ENCODE measurements around the gene FAM217A. TPM values are rescaled to one million over a fixed set of nuclear protein-coding genes. Genes with fewer than 3 reads are reported as not detected.

FAM217A gene
- total RNA-seq, 1 donor from 2014 or later: not detected

- Mint-ChIP-seq H3K27me3 (ENCODE audit: low read depth) (no peaks in the 10 kb centered on the region), H3K36me3 (ENCODE audit: low read depth) (peaks cover 23% of the 10 kb centered on the region), H3K4me3 (ENCODE audit: low read depth) (no peak overlapping the region), H3K9me3 (no peaks in the 10 kb centered on the region), H3K27ac (no peak overlapping the region), H3K4me1 (ENCODE audit: low read depth) (peaks cover 12% of the 10 kb centered on the region)
- intact Hi-C loops (cut with micrococcal nuclease): no loop called here
- DNase-seq (ENCODE audit: low spot score): no peak
Observed at GRCh38 chr6:4069199-4069598, 9.7 kb downstream of the FAM217A start.

GRCh38 chr6:4067673-4068072, 11.3 kb downstream of the FAM217A start:
- no peaks in the 10 kb centered on the region for H3K9me3 Mint-ChIP-seq
- DNase-seq (ENCODE audit: low spot score): no peak
- intact Hi-C loops (cut with micrococcal nuclease): no loop called here
- no peak overlapping the region for H3K27ac Mint-ChIP-seq
- H3K27me3 Mint-ChIP-seq (ENCODE audit: low read depth): no peaks in the 10 kb centered on the region
- H3K36me3 Mint-ChIP-seq (ENCODE audit: low read depth): peaks cover 39% of the 10 kb centered on the region
- peaks cover 14% of the 10 kb centered on the region for H3K4me1 Mint-ChIP-seq (ENCODE audit: low read depth)
- no peak overlapping the region for H3K4me3 Mint-ChIP-seq (ENCODE audit: low read depth)

- peaks cover 52% of the 10 kb centered on the region for H3K36me3 Mint-ChIP-seq (ENCODE audit: low read depth)
Observed at GRCh38 chr6:4066029-4066755, 12.7 kb downstream of the FAM217A start.

GRCh38 chr6:4059115-4059777, 19.7 kb downstream of the FAM217A start:
- Mint-ChIP-seq H3K27me3 (ENCODE audit: low read depth) (no peaks in the 10 kb centered on the region), H3K4me3 (ENCODE audit: low read depth) (peak overlapping the region; percentile 74), H3K36me3 (ENCODE audit: low read depth) (peaks cover 90% of the 10 kb centered on the region), H3K9me3 (no peaks in the 10 kb centered on the region), H3K27ac (peak overlapping the region; percentile 88), H3K4me1 (ENCODE audit: low read depth) (peaks cover 44% of the 10 kb centered on the region)
- intact Hi-C loops (cut with micrococcal nuclease): loop anchor here (1.0 to 5.0 kb wide), 5 partner anchors 38 to 883 kb away; a partner anchor contains a TSS
- DNase-seq (ENCODE audit: low spot score): peak; percentile 58

More at GRCh38 chr6:4066029-4066755, 12.7 kb downstream of the FAM217A start:
- Mint-ChIP-seq H3K27me3 (ENCODE audit: low read depth) (no peaks in the 10 kb centered on the region), H3K9me3 (no peaks in the 10 kb centered on the region), H3K27ac (peak overlapping the region; percentile 40), H3K4me3 (ENCODE audit: low read depth) (no peak overlapping the region), H3K4me1 (ENCODE audit: low read depth) (peaks cover 15% of the 10 kb centered on the region)
- intact Hi-C loops (cut with micrococcal nuclease): no loop called here
- DNase-seq (ENCODE audit: low spot score): no peak

GRCh38 chr6:4057036-4057435, 21.9 kb downstream of the FAM217A start:
- H3K36me3 Mint-ChIP-seq (ENCODE audit: low read depth): peaks cover 90% of the 10 kb centered on the region
- H3K9me3 Mint-ChIP-seq: no peaks in the 10 kb centered on the region
- H3K4me1 Mint-ChIP-seq (ENCODE audit: low read depth): peaks cover 42% of the 10 kb centered on the region
- peak overlapping the region; percentile 21 for H3K27ac Mint-ChIP-seq
- intact Hi-C loops (cut with micrococcal nuclease): loop anchor here (5.0 kb wide), 2 partner anchors 155 to 885 kb away; no protein-coding TSS in a partner anchor
- no peaks in the 10 kb centered on the region for H3K27me3 Mint-ChIP-seq (ENCODE audit: low read depth)
- no peak for DNase-seq (ENCODE audit: low spot score)
- no peak overlapping the region for H3K4me3 Mint-ChIP-seq (ENCODE audit: low read depth)

- intact Hi-C loops (cut with micrococcal nuclease): loop anchor here (1.0 to 5.0 kb wide), 3 partner anchors 101 to 887 kb away; no protein-coding TSS in a partner anchor
- Mint-ChIP-seq H3K4me3 (ENCODE audit: low read depth) (no peak overlapping the region), H3K36me3 (ENCODE audit: low read depth) (peaks cover 90% of the 10 kb centered on the region), H3K4me1 (ENCODE audit: low read depth) (peaks cover 35% of the 10 kb centered on the region), H3K27ac (no peak overlapping the region), H3K9me3 (no peaks in the 10 kb centered on the region), H3K27me3 (ENCODE audit: low read depth) (no peaks in the 10 kb centered on the region)
- DNase-seq (ENCODE audit: low spot score): no peak
Observed at GRCh38 chr6:4055420-4056041, 23.4 kb downstream of the FAM217A start.

- no peaks in the 10 kb centered on the region for H3K27me3 Mint-ChIP-seq (ENCODE audit: low read depth)
- no peak overlapping the region for H3K4me3 Mint-ChIP-seq (ENCODE audit: low read depth)
- no peak for DNase-seq (ENCODE audit: low spot score)
- H3K9me3 Mint-ChIP-seq: no peaks in the 10 kb centered on the region
- peaks cover 79% of the 10 kb centered on the region for H3K36me3 Mint-ChIP-seq (ENCODE audit: low read depth)
- no peak overlapping the region for H3K27ac Mint-ChIP-seq
- H3K4me1 Mint-ChIP-seq (ENCODE audit: low read depth): peaks cover 5% of the 10 kb centered on the region
- intact Hi-C loops (cut with micrococcal nuclease): no loop called here
Observed at GRCh38 chr6:4049246-4049645, 29.7 kb downstream of the FAM217A start.

- no peak for DNase-seq (ENCODE audit: low spot score)
- intact Hi-C loops (cut with micrococcal nuclease): no loop called here
Observed at GRCh38 chr6:4041480-4041879, 37.5 kb downstream of the FAM217A start.

GRCh38 chr6:4039348-4039747, 39.6 kb downstream of the FAM217A start:
- intact Hi-C loops (cut with micrococcal nuclease): no loop called here
- Mint-ChIP-seq H3K9me3 (no peaks in the 10 kb centered on the region), H3K4me1 (ENCODE audit: low read depth) (peaks cover 37% of the 10 kb centered on the region), H3K36me3 (ENCODE audit: low read depth) (peaks cover 84% of the 10 kb centered on the region), H3K27me3 (ENCODE audit: low read depth) (no peaks in the 10 kb centered on the region), H3K27ac (no peak overlapping the region), H3K4me3 (ENCODE audit: low read depth) (no peak overlapping the region)
- no peak for DNase-seq (ENCODE audit: low spot score)

More at GRCh38 chr6:4041480-4041879, 37.5 kb downstream of the FAM217A start:
- H3K4me1 Mint-ChIP-seq (ENCODE audit: low read depth): peaks cover 33% of the 10 kb centered on the region
- H3K9me3 Mint-ChIP-seq: no peaks in the 10 kb centered on the region
- H3K4me3 Mint-ChIP-seq (ENCODE audit: low read depth): no peak overlapping the region
- H3K27me3 Mint-ChIP-seq (ENCODE audit: low read depth): no peaks in the 10 kb centered on the region
- no peak overlapping the region for H3K27ac Mint-ChIP-seq
- peaks cover 84% of the 10 kb centered on the region for H3K36me3 Mint-ChIP-seq (ENCODE audit: low read depth)

GRCh38 chr6:4036581-4036980, 42.4 kb downstream of the FAM217A start:
- Mint-ChIP-seq H3K27ac (peak overlapping the region; percentile 66), H3K9me3 (no peaks in the 10 kb centered on the region), H3K4me3 (ENCODE audit: low read depth) (no peak overlapping the region), H3K36me3 (ENCODE audit: low read depth) (peaks cover 80% of the 10 kb centered on the region), H3K4me1 (ENCODE audit: low read depth) (peaks cover 56% of the 10 kb centered on the region), H3K27me3 (ENCODE audit: low read depth) (no peaks in the 10 kb centered on the region)
- intact Hi-C loops (cut with micrococcal nuclease): no loop called here
- DNase-seq (ENCODE audit: low spot score): no peak

GRCh38 chr6:4032475-4032874, 46.5 kb downstream of the FAM217A start:
- Mint-ChIP-seq H3K9me3 (no peaks in the 10 kb centered on the region), H3K4me1 (ENCODE audit: low read depth) (peaks cover 68% of the 10 kb centered on the region), H3K36me3 (ENCODE audit: low read depth) (peaks cover 79% of the 10 kb centered on the region), H3K4me3 (ENCODE audit: low read depth) (no peak overlapping the region), H3K27ac (peak overlapping the region; percentile 23), H3K27me3 (ENCODE audit: low read depth) (no peaks in the 10 kb centered on the region)
- intact Hi-C loops (cut with micrococcal nuclease): no loop called here
- no peak for DNase-seq (ENCODE audit: low spot score)

- Mint-ChIP-seq H3K4me3 (ENCODE audit: low read depth) (no peak overlapping the region), H3K4me1 (ENCODE audit: low read depth) (peaks cover 69% of the 10 kb centered on the region), H3K27me3 (ENCODE audit: low read depth) (no peaks in the 10 kb centered on the region), H3K36me3 (ENCODE audit: low read depth) (peaks cover 79% of the 10 kb centered on the region), H3K9me3 (no peaks in the 10 kb centered on the region), H3K27ac (peak overlapping the region; percentile 38)
- intact Hi-C loops (cut with micrococcal nuclease): no loop called here
- DNase-seq (ENCODE audit: low spot score): no peak
Observed at GRCh38 chr6:4031442-4031841, 47.5 kb downstream of the FAM217A start.

- no peak for DNase-seq (ENCODE audit: low spot score)
- no peaks in the 10 kb centered on the region for H3K9me3 Mint-ChIP-seq
- peaks cover 73% of the 10 kb centered on the region for H3K36me3 Mint-ChIP-seq (ENCODE audit: low read depth)
- intact Hi-C loops (cut with micrococcal nuclease): no loop called here
- peaks cover 65% of the 10 kb centered on the region for H3K4me1 Mint-ChIP-seq (ENCODE audit: low read depth)
- H3K4me3 Mint-ChIP-seq (ENCODE audit: low read depth): no peak overlapping the region
- no peaks in the 10 kb centered on the region for H3K27me3 Mint-ChIP-seq (ENCODE audit: low read depth)
- H3K27ac Mint-ChIP-seq: peak overlapping the region; percentile 44
Observed at GRCh38 chr6:4030669-4031068, 48.3 kb downstream of the FAM217A start.

All from activated T-helper 2 cell treated with anti-CD3 and anti-CD28 coated beads, Interferon-gamma antibody, Interleukin-2, Interleukin-4, amounts not matched to agents 10 μg/mL and 5 μg/mL and 100 μg/mL, durations not matched to agents 14 hours and 24 hours and 36 hours (primary cell).